ENCODE data around the gene ZNF212.

ZNF212 gene

GRCh38 chr7:149284850-149285585, 45.6 kb downstream of the ZNF212 start:
- peak; percentile 93 for DNase-seq (ENCODE audit: low read depth, low spot score)

GRCh38 chr7:149285603-149286002, 46.2 kb downstream of the ZNF212 start:
- no peak for DNase-seq (ENCODE audit: low read depth, low spot score)

GRCh38 chr7:149286811-149287400, 47.5 kb downstream of the ZNF212 start:
- DNase-seq (ENCODE audit: low read depth, low spot score) = no peak

- DNase-seq (ENCODE audit: low read depth, low spot score) = no peak
Observed at GRCh38 chr7:149287622-149288021, 48.2 kb downstream of the ZNF212 start.

GRCh38 chr7:149289262-149289661, 49.8 kb downstream of the ZNF212 start:
- no peak for DNase-seq (ENCODE audit: low read depth, low spot score)

- no peak for DNase-seq (ENCODE audit: low read depth, low spot score)
Observed at GRCh38 chr7:149289856-149290255, 50.4 kb downstream of the ZNF212 start.

GRCh38 chr7:149291036-149291780, 51.8 kb downstream of the ZNF212 start:
- DNase-seq (ENCODE audit: low read depth, low spot score) = no peak

- no peak for DNase-seq (ENCODE audit: low read depth, low spot score)
Observed at GRCh38 chr7:149291781-149292461, 52.5 kb downstream of the ZNF212 start.

GRCh38 chr7:149292462-149292823, 53.0 kb downstream of the ZNF212 start:
- DNase-seq (ENCODE audit: low read depth, low spot score) = no peak

GRCh38 chr7:149293338-149293737, 53.9 kb downstream of the ZNF212 start:
- no peak for DNase-seq (ENCODE audit: low read depth, low spot score)

GRCh38 chr7:149293946-149294633, 54.6 kb downstream of the ZNF212 start:
- no peak for DNase-seq (ENCODE audit: low read depth, low spot score)

- no peak for DNase-seq (ENCODE audit: low read depth, low spot score)
Observed at GRCh38 chr7:149294634-149295480, 55.4 kb downstream of the ZNF212 start.

- no peak for DNase-seq (ENCODE audit: low read depth, low spot score)
Observed at GRCh38 chr7:149295481-149295850, 56.0 kb downstream of the ZNF212 start.

- no peak for DNase-seq (ENCODE audit: low read depth, low spot score)
Observed at GRCh38 chr7:149296368-149296767, 56.9 kb downstream of the ZNF212 start.

- DNase-seq (ENCODE audit: low read depth, low spot score) = no peak
Observed at GRCh38 chr7:149297034-149297755, 57.7 kb downstream of the ZNF212 start.

GRCh38 chr7:149300620-149301285, 61.3 kb downstream of the ZNF212 start:
- no peak for DNase-seq (ENCODE audit: low read depth, low spot score)

GRCh38 chr7:149302222-149302621, 62.8 kb downstream of the ZNF212 start:
- no peak for DNase-seq (ENCODE audit: low read depth, low spot score)

GRCh38 chr7:149302865-149303264, 63.4 kb downstream of the ZNF212 start:
- no peak for DNase-seq (ENCODE audit: low read depth, low spot score)

- DNase-seq (ENCODE audit: low read depth, low spot score) = no peak
Observed at GRCh38 chr7:149304006-149304405, 64.6 kb downstream of the ZNF212 start.

Measured in activated CD4-positive, CD25-positive, alpha-beta regulatory T cell treated with anti-CD3 and anti-CD28 coated beads, Interleukin-2, amount 50 U/mL, for 16 hours (primary cell).